ENCODE measurements around the gene TAP1. TPM values are rescaled to one million over a fixed set of nuclear protein-coding genes. Genes with fewer than 3 reads are reported as not detected.

Gene TAP1
- total and polyA plus RNA-seq, 9 of the 15 experiments (the other 6 are each of a cell fraction or from before 2014, with no cell fraction given) = 1.3 to 6.0 (median 4.2) TPM

GRCh38 chr6:32853541-32854375 is at the start of gene TAP1, which contains the start of gene PSMB9 (continued):
- no peak for TF ChIP-seq ZNF551 (CRISPR knock-in tag; IDR thresholded peaks at IDR 0.05)
- no peak for TF ChIP-seq ZNF668 (CRISPR knock-in tag; IDR thresholded peaks at IDR 0.05)
- TF ChIP-seq TEAD4 (IDR thresholded peaks at IDR 0.05; ENCODE audit: low read length) = 0 out of 2 replicates have a peak, but pooled peaks have one; percentile 4
- no peak for TF ChIP-seq TEAD4 (CRISPR knock-in tag; IDR thresholded peaks at IDR 0.05; ENCODE audit: borderline replicate concordance)
- no peak for TF ChIP-seq IFI16 (CRISPR knock-in tag; IDR thresholded peaks at IDR 0.05)
- TF ChIP-seq SRSF7 (optimal IDR thresholded peaks at IDR 0.05; ENCODE audit: low read depth, low read length) = no peak
- peak; percentile 41; the same call in 1 of the 2 replicates for TF ChIP-seq HLTF (IDR thresholded peaks at IDR 0.05)
- no peak for TF ChIP-seq PCBP2 (IDR thresholded peaks at IDR 0.05; ENCODE audit: low read depth, low read length, poor library complexity, severe bottlenecking)
- no peak for TF ChIP-seq RBM17 (IDR thresholded peaks at IDR 0.05; ENCODE audit: borderline replicate concordance, low read depth, low read length)
- TF ChIP-seq ZSCAN32 (CRISPR knock-in tag; IDR thresholded peaks at IDR 0.05) = no peak
- no peak for TF ChIP-seq LARP7 (IDR thresholded peaks at IDR 0.05)
- TF ChIP-seq KAT2B (IDR thresholded peaks at IDR 0.05; ENCODE audit: low read depth, low read length) = peak; percentile 58
- no peak for TF ChIP-seq THAP7 (CRISPR knock-in tag; IDR thresholded peaks at IDR 0.05)
- no peak for TF ChIP-seq ZNF592 (IDR thresholded peaks at IDR 0.05)
- no peak for TF ChIP-seq ZNF79 (CRISPR knock-in tag; IDR thresholded peaks at IDR 0.05; ENCODE audit: low read depth)
- TF ChIP-seq IRF2 (CRISPR knock-in tag; IDR thresholded peaks at IDR 0.05) = peak; percentile 98
- TF ChIP-seq KDM2B (CRISPR knock-in tag; IDR thresholded peaks at IDR 0.05) = peak; percentile 92; the same call in 1 of the 2 replicates
- no peak for TF ChIP-seq MYBL2 (IDR thresholded peaks at IDR 0.05; ENCODE audit: low read depth)
- TF ChIP-seq MYBL2 (CRISPR knock-in tag; IDR thresholded peaks at IDR 0.05; ENCODE audit: borderline replicate concordance) = no peak
- TF ChIP-seq, protein P1, sequence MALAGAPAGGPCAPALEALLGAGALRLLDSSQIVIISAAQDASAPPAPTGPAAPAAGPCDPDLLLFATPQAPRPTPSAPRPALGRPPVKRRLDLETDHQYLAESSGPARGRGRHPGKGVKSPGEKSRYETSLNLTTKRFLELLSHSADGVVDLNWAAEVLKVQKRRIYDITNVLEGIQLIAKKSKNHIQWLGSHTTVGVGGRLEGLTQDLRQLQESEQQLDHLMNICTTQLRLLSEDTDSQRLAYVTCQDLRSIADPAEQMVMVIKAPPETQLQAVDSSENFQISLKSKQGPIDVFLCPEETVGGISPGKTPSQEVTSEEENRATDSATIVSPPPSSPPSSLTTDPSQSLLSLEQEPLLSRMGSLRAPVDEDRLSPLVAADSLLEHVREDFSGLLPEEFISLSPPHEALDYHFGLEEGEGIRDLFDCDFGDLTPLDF (CRISPR knock-in tag; IDR thresholded peaks at IDR 0.05) = peak; percentile 84
- TF ChIP-seq ZNF146 (CRISPR knock-in tag; IDR thresholded peaks at IDR 0.05; ENCODE audit: unreplicated experiment) = no peak

All from K562 (cell line).